IPS-15b (cell line): ENCODE measurements around the gene ACP3.
A peak's percentile ranks its signal among the peaks of the same experiment; 100 is the strongest.

ENCODE experiments used
- H3K27me3 ChIP-seq: one replicate; pipeline ENCODE4 v1.6.1; 2013; ENCODE audit warnings: low read length; ENCODE audit not compliant: control insufficient read depth, insufficient read depth
- H3K36me3 ChIP-seq: one replicate; pipeline ENCODE4 v1.6.1; 2013; ENCODE audit warnings: low read length; ENCODE audit not compliant: control insufficient read depth, insufficient read depth
- H3K4me1 ChIP-seq: one replicate; pipeline ENCODE4 v1.6.1; 2013; ENCODE audit warnings: mild to moderate bottlenecking, low read length; ENCODE audit not compliant: control insufficient read depth, insufficient read depth
- H3K4me3 ChIP-seq: one replicate; pipeline ENCODE4 v1.5.1; 2013; ENCODE audit warnings: low read depth, low read length
- H3K9ac ChIP-seq: one replicate; pipeline ENCODE4 v1.6.1; 2013; ENCODE audit warnings: low read depth, mild to moderate bottlenecking, low read length
- H3K9me3 ChIP-seq: one replicate; pipeline ENCODE4 v1.6.1; 2013; ENCODE audit warnings: mild to moderate bottlenecking, low read length; ENCODE audit not compliant: control insufficient read depth, insufficient read depth

Gene ACP3

DNA sequence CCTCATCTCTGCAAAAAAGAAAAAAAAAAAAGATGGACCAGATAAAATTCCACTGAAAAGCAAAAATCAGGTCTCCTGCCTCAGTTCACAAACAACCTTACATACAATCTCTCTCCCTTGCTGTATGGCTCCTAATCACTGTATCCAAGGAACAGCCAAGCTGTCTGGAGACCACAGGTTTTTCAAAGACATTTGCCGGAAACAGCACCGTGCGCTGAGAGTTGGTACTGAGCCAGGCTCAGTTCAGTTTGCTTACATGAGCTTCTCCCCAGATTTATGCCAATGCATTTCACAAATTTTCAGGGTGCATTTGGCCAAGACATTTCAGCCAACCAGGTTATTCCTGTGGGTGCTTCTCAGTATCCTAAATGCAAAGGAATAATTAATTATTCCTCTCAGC, 4.1 kb downstream of the ACP3 start:
- Histone ChIP-seq H3K36me3 (no peaks in the 10 kb centered on the region), H3K9ac (no peak overlapping the region), H3K4me1 (peaks cover 12% of the 10 kb centered on the region), H3K9me3 (no peaks in the 10 kb centered on the region), H3K27me3 (no peaks in the 10 kb centered on the region), H3K4me3 (no peak overlapping the region)

- no peaks in the 10 kb centered on the region for H3K9me3 ChIP-seq
- no peak overlapping the region for H3K9ac ChIP-seq
- no peaks in the 10 kb centered on the region for H3K36me3 ChIP-seq
- H3K4me1 ChIP-seq = peaks cover 2% of the 10 kb centered on the region
- no peaks in the 10 kb centered on the region for H3K27me3 ChIP-seq
- H3K4me3 ChIP-seq = no peak overlapping the region
Measured at GRCh38 chr3:132325103-132325606, 7.9 kb downstream of the ACP3 start.

GRCh38 chr3:132325634-132326033, 8.4 kb downstream of the ACP3 start:
- H3K9me3 ChIP-seq = no peaks in the 10 kb centered on the region
- no peak overlapping the region for H3K9ac ChIP-seq
- H3K4me1 ChIP-seq = no peaks in the 10 kb centered on the region
- H3K36me3 ChIP-seq = no peaks in the 10 kb centered on the region
- H3K27me3 ChIP-seq = no peaks in the 10 kb centered on the region
- no peak overlapping the region for H3K4me3 ChIP-seq

GRCh38 chr3:132326251-132326650, 9.0 kb downstream of the ACP3 start:
- H3K4me3 ChIP-seq = no peak overlapping the region
- H3K9me3 ChIP-seq = no peaks in the 10 kb centered on the region
- H3K9ac ChIP-seq = no peak overlapping the region
- no peaks in the 10 kb centered on the region for H3K4me1 ChIP-seq
- no peaks in the 10 kb centered on the region for H3K27me3 ChIP-seq
- H3K36me3 ChIP-seq = no peaks in the 10 kb centered on the region

DNA sequence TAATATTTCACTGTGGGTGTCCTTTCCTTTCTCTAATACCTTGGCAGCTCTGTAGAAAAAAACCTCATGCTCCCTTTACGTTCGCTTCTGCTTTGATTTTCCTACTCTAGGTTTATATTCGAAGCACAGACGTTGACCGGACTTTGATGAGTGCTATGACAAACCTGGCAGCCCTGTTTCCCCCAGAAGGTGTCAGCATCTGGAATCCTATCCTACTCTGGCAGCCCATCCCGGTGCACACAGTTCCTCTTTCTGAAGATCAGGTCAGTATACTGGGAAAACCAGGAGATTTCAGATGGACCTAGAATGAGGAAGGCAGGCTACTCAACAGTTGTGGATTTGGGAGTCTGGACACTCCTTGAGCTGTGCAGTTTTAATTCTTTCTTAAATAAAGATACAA, 14.9 kb downstream of the ACP3 start:
- Histone ChIP-seq H3K9me3 (no peaks in the 10 kb centered on the region), H3K27me3 (no peaks in the 10 kb centered on the region), H3K4me1 (no peaks in the 10 kb centered on the region), H3K36me3 (no peaks in the 10 kb centered on the region), H3K4me3 (no peak overlapping the region), H3K9ac (no peak overlapping the region)

- H3K27me3 ChIP-seq = no peaks in the 10 kb centered on the region
- H3K4me3 ChIP-seq = no peak overlapping the region
- no peaks in the 10 kb centered on the region for H3K36me3 ChIP-seq
- H3K4me1 ChIP-seq = no peaks in the 10 kb centered on the region
- no peak overlapping the region for H3K9ac ChIP-seq
- no peaks in the 10 kb centered on the region for H3K9me3 ChIP-seq
Measured at GRCh38 chr3:132332508-132332907, 15.3 kb downstream of the ACP3 start.

GRCh38 chr3:132341746-132342145, 24.5 kb downstream of the ACP3 start:
- Histone ChIP-seq H3K36me3 (no peaks in the 10 kb centered on the region), H3K27me3 (no peaks in the 10 kb centered on the region), H3K9me3 (no peaks in the 10 kb centered on the region), H3K4me3 (no peak overlapping the region), H3K9ac (no peak overlapping the region), H3K4me1 (peaks cover 12% of the 10 kb centered on the region)

- no peak overlapping the region for H3K9ac ChIP-seq
- peaks cover 12% of the 10 kb centered on the region for H3K4me1 ChIP-seq
- no peak overlapping the region for H3K4me3 ChIP-seq
- H3K9me3 ChIP-seq = no peaks in the 10 kb centered on the region
- no peaks in the 10 kb centered on the region for H3K36me3 ChIP-seq
- no peaks in the 10 kb centered on the region for H3K27me3 ChIP-seq
Measured at GRCh38 chr3:132342183-132342582, 25.0 kb downstream of the ACP3 start.

DNA sequence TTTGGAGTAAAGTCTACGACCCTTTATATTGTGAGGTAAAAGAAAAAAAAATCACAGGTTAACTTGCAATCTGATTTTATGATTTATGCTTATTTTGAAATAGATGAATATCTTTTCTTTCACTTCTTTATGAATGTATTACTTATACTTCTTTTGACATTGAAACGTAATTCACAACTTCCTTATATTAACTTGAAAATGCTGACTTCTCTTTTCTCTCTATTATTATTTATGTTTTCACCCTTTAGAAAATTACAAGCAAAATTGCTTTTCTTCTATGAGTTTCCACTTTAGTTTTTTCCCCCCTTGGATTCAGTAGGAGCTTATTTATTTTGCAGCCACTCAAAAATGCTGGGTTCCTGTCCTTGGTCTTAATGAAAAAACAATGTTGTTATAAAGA, 25.4 kb downstream of the ACP3 start:
- Histone ChIP-seq H3K4me1 (peaks cover 12% of the 10 kb centered on the region), H3K9ac (no peak overlapping the region), H3K4me3 (no peak overlapping the region), H3K9me3 (no peaks in the 10 kb centered on the region), H3K36me3 (no peaks in the 10 kb centered on the region), H3K27me3 (no peaks in the 10 kb centered on the region)

GRCh38 chr3:132343018-132343612, 25.9 kb downstream of the ACP3 start:
- peak overlapping the region; percentile 18 for H3K9ac ChIP-seq
- no peaks in the 10 kb centered on the region for H3K27me3 ChIP-seq
- H3K4me1 ChIP-seq = peaks cover 12% of the 10 kb centered on the region
- no peak overlapping the region for H3K4me3 ChIP-seq
- H3K9me3 ChIP-seq = no peaks in the 10 kb centered on the region
- H3K36me3 ChIP-seq = no peaks in the 10 kb centered on the region

DNA sequence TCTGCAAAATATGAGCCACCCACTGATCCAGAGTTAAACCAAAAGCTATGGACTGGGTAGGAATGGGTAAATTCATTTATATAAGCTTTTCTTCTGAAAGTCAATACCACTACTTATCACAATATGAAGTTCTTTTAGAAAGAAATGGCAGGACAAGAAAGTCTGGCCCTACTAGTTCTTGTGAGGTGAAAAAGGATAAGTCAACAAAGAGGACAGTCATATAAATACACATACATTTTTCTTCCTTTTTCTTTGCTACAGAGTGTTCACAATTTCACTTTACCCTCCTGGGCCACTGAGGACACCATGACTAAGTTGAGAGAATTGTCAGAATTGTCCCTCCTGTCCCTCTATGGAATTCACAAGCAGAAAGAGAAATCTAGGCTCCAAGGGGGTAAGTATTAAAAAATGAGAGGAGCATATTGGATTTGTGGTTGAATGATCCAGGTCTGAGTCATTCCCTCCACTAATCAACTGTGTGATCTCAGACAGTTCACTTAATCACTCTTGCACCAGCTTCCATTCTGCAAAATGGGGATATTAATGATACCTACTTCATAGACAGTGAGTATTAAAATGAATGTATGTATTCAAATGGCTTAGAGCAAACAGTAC, 27.6 kb downstream of the ACP3 start:
- Histone ChIP-seq H3K4me1 (peaks cover 8% of the 10 kb centered on the region), H3K9me3 (no peaks in the 10 kb centered on the region), H3K9ac (no peak overlapping the region), H3K27me3 (no peaks in the 10 kb centered on the region), H3K4me3 (no peak overlapping the region), H3K36me3 (no peaks in the 10 kb centered on the region)
